BE2C (cell line): Measurements from ENCODE around the gene SUPT16H.

Experiments
- DNase-seq: peaks from one replicate; pipeline ENCODE4 v3.0.0-alpha.2; 2020
- H3K27me3 ChIP-seq: fragments of 250-450 bp; sonication (Bioruptor Pico); 2 replicates; pipeline ENCODE4 v1.5.1; 2020; ENCODE audit warnings: mild to moderate bottlenecking
- H3K36me3 ChIP-seq: fragments of 250-450 bp; sonication (Bioruptor Pico); 2 replicates; pipeline ENCODE4 v1.5.1; 2020; ENCODE audit warnings: mild to moderate bottlenecking
- H3K4me1 ChIP-seq: fragments of 250-450 bp; sonication (Bioruptor Pico); 2 replicates; pipeline ENCODE4 v1.5.1; 2020
- H3K4me3 ChIP-seq: 2 replicates; pipeline ENCODE4 v1.5.1; 2011; ENCODE audit warnings: low read depth, low read length
- H3K9me3 ChIP-seq: fragments of 250-450 bp; sonication (Bioruptor Pico); 2 replicates; pipeline ENCODE4 v1.5.1; 2020
- TF ChIP-seq, protein P1 (sequence below): IDR thresholded peaks from 2 replicates; pipeline ENCODE4 v1.5.1; 2012; ENCODE audit warnings: mild to moderate bottlenecking, low read depth, low read length

SUPT16H gene

GRCh38 chr14:21352587-21352986, 31.2 kb downstream of the SUPT16H start:
- no peak for DNase-seq
- peaks cover 67% of the 10 kb centered on the region for H3K36me3 ChIP-seq

DNA sequence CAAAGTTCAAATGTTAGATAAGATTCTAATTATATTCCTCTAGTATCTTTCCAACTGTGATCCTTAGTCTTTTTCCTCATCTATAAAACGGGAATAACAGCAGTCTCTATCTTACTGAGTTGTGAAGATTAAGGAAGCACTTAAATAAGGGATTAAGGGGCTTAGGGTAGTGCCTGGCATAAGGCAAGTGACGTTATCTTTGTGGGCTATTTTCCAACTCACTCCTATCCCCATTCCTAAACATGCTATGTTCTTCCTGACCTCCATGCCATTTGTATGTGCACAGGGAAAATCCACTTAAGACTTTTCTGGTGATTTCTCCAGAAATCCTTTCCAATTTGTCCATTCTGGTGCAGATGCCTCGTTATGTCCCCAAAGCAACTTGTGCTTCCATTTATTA, 33.3 kb downstream of the SUPT16H start:
- Histone ChIP-seq H3K9me3 (no peaks in the 10 kb centered on the region), H3K4me1 (no peaks in the 10 kb centered on the region), H3K4me3 (no peak overlapping the region), H3K36me3 (peaks cover 49% of the 10 kb centered on the region), H3K27me3 (peaks cover 12% of the 10 kb centered on the region)
- DNase-seq, result no peak
- TF ChIP-seq, protein P1, sequence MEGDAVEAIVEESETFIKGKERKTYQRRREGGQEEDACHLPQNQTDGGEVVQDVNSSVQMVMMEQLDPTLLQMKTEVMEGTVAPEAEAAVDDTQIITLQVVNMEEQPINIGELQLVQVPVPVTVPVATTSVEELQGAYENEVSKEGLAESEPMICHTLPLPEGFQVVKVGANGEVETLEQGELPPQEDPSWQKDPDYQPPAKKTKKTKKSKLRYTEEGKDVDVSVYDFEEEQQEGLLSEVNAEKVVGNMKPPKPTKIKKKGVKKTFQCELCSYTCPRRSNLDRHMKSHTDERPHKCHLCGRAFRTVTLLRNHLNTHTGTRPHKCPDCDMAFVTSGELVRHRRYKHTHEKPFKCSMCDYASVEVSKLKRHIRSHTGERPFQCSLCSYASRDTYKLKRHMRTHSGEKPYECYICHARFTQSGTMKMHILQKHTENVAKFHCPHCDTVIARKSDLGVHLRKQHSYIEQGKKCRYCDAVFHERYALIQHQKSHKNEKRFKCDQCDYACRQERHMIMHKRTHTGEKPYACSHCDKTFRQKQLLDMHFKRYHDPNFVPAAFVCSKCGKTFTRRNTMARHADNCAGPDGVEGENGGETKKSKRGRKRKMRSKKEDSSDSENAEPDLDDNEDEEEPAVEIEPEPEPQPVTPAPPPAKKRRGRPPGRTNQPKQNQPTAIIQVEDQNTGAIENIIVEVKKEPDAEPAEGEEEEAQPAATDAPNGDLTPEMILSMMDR, result no peak

More at GRCh38 chr14:21352587-21352986, 31.2 kb downstream of the SUPT16H start:
- Histone ChIP-seq H3K4me1 (no peaks in the 10 kb centered on the region), H3K27me3 (0 out of 2 replicates have a peak, but pooled peaks cover 3% of the 10 kb centered on the region), H3K4me3 (no peak overlapping the region), H3K9me3 (no peaks in the 10 kb centered on the region)
- TF ChIP-seq, protein P1, result no peak

GRCh38 chr14:21347201-21347600, 36.6 kb downstream of the SUPT16H start:
- Histone ChIP-seq H3K36me3 (peaks cover 18% of the 10 kb centered on the region), H3K4me3 (no peak overlapping the region), H3K9me3 (no peaks in the 10 kb centered on the region), H3K27me3 (peaks cover 12% of the 10 kb centered on the region), H3K4me1 (no peaks in the 10 kb centered on the region)
- TF ChIP-seq, protein P1, result no peak
- no peak for DNase-seq

DNA sequence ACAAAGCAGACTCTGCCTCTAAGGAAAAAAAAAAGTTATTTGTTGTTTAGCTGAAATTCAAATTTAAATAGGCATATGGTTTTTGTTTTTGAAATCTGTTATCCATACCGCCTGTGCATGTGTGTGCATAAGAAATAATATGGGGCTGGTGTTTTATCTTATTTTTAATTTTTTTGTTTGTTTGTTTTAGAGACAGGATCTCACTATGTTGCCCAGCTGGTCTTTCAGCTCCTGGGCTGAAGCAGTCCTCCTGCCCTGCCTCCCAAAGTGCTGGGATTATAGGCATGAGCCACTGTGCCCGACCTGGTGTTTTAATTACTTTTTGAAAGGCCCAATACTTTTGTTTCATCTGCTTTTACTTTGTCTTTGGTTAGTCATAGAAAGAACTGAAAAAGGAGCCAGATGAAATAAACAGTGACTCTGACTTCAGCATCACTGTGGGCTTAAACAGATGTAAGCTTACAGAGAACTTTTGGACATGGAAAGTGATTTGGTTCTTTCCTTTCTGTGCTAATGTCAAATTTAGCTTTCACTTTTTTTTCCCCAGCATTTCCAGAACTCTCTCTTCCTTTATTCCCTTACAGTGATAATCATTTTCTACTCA, 37.2 kb downstream of the SUPT16H start:
- Histone ChIP-seq H3K27me3 (peaks cover 12% of the 10 kb centered on the region), H3K36me3 (peaks cover 14% of the 10 kb centered on the region), H3K4me3 (no peak overlapping the region), H3K9me3 (no peaks in the 10 kb centered on the region), H3K4me1 (no peaks in the 10 kb centered on the region)
- TF ChIP-seq, protein P1, result no peak
- DNase-seq, result no peak

DNA sequence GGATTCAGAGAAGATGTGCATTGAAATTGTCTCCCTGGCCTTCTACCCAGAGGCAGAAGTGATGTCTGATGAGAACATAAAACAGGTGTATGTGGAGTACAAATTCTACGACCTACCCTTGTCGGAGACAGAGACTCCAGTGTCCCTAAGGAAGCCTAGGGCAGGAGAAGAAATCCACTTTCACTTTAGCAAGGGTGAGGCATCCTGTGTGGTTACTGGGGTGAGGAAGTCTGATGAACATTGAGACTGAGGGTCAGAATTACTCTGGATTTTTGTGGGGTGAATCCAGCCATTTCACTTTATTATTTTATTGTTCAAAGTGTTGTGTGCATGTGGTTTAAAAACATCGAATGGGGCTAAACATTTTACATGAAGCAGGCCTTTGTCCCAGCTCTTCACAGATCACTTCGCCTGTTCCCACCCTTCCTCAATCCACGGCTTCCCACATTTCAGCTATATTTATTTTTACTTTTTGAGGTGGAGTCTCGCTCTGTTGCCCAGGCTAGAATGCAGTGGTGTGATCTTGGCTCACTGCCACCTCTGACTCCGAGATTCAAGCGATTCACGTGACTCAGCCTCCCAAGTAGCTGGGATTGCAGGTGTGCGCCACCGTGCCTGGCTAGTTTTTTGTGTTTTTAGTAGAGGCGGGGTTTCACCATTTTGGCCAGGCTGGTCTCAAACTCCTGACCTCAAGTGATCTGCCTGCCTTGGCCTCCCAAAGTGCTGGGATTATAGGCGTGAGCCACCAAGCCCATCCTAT, 40.6 kb downstream of the SUPT16H start:
- DNase-seq, result no peak
- no peak overlapping the region for H3K4me3 ChIP-seq
- TF ChIP-seq, protein P1, result no peak
- H3K36me3 ChIP-seq, result no peaks in the 10 kb centered on the region
- peaks cover 12% of the 10 kb centered on the region for H3K27me3 ChIP-seq
- H3K9me3 ChIP-seq, result no peaks in the 10 kb centered on the region
- H3K4me1 ChIP-seq, result no peaks in the 10 kb centered on the region

DNA sequence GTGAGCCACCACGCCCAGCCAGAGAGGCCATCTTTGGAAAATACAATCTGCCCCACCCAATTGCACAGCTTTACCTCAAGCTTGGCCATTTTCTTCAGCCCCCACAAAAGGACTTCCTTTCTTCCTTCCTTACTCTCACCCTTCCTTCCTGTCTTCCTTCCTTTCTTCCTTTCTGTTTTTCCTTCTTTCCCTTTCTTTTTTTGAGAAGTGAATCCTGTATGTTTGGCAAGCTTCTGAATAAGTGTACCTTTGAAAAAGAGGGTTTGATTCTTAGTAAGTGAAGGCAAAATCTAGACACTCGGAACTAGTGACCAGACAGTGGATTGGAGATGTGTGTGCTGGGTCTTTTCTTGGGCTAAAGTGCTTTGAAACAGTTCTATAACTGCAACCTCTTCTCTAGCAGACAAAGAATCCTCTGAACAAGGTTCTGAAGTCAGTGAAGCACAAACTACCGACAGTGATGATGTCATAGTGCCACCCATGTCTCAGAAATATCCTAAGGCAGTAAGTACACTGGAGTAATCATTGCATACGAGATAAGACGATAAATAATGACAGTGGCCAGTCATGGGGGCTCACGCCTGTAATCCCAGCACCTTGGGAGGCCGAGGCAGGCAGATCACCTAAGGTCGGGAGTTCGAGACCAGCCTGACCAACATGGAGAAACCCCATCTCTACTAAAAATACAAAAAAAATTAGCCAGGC, 49.5 kb downstream of the SUPT16H start:
- H3K27me3 ChIP-seq, result no peaks in the 10 kb centered on the region
- H3K4me1 ChIP-seq, result no peaks in the 10 kb centered on the region
- H3K9me3 ChIP-seq, result no peaks in the 10 kb centered on the region
- TF ChIP-seq, protein P1, result no peak
- no peak overlapping the region for H3K4me3 ChIP-seq
- no peak for DNase-seq
- H3K36me3 ChIP-seq, result no peaks in the 10 kb centered on the region
